ENCODE measurements around the gene TGFBR3L.

GRCh38 chr19:7870571-7871436 lies 43.8 kb upstream of the TGFBR3L start:
- TF ChIP-seq CTCF (IDR thresholded peaks at IDR 0.05) (no peak), REST (IDR thresholded peaks at IDR 0.05; ENCODE audit: insufficient read depth in 1 of 2, low read depth in 2 of 2, low read length in 1 of 2) (no peak), POLR2AphosphoS5 (IDR thresholded peaks at IDR 0.05; ENCODE audit: low read depth, low read length) (no peak)

Data from Panc1 (cell line).